Stimulated activated naive B cell treated with anti-CD40 and anti-IgM and Interleukin-4, amounts not matched to agents 10 μg/mL and 1 μg/mL and 100 μg/mL, for 72 hours (primary cell): ENCODE results near the gene PGPEP1.
A peak's percentile ranks its signal among the peaks of the same experiment; 100 is the strongest.

ENCODE experiments used
- ATAC-seq, 2 donors: fragments of 150-1000 bp; cut with Tn5 transposase; replicated peaks; 2 replicates each; pipeline ENCODE4 v1.10.0; 2021; ENCODE audit warnings: moderate library complexity in 1 of 2
- DNase-seq: peaks from one replicate; pipeline ENCODE4 v3.0.0; 2021
- H3K27ac Mint-ChIP-seq: one replicate; pipeline ENCODE4 v1.8.0; 2022; ENCODE audit warnings: mild to moderate bottlenecking, mixed read lengths
- H3K27me3 Mint-ChIP-seq, 2 donors: one replicate each; pipeline ENCODE4 v1.8.0; 2022; ENCODE audit warnings: mixed read lengths in 2 of 2
- H3K36me3 Mint-ChIP-seq, 2 donors: one replicate each; pipeline ENCODE4 v1.8.0; 2022; ENCODE audit warnings: mixed read lengths in 2 of 2, mild to moderate bottlenecking in 1 of 2
- H3K4me1 Mint-ChIP-seq, 2 donors: one replicate each; pipeline ENCODE4 v1.8.0; 2022; ENCODE audit warnings: mixed read lengths in 2 of 2, mild to moderate bottlenecking in 1 of 2
- H3K4me3 Mint-ChIP-seq, 2 donors: one replicate each; pipeline ENCODE4 v1.8.0; 2022; ENCODE audit warnings: mild to moderate bottlenecking in 2 of 2, mixed read lengths in 2 of 2, moderate library complexity in 1 of 2
- H3K9me3 Mint-ChIP-seq, 2 donors: one replicate each; pipeline ENCODE4 v1.8.0; 2022; ENCODE audit warnings: mixed read lengths in 2 of 2, mild to moderate bottlenecking in 1 of 2

PGPEP1 gene

DNA sequence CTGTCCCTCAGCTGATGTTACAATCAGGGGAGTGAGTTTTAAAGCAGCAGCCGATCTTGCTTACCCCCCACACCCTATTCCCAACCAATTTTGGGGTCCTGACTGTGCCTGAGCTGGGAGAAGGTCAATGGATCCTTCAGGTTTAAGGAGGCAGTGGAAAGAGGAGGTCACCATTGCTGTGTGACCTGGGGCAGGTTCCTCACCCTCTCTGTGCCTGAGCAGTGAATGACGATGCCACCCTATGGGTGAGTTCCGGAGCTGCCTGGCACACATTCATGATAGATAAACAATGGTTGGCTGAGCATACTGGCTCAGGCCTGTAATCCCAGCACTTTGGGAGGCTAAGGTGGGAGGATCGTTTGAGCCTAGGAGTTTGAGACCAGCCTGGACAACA is 38.7 kb upstream of the PGPEP1 start:
- peak overlapping the region; percentile 77 for H3K27ac Mint-ChIP-seq
- no peak overlapping the region for H3K4me3 Mint-ChIP-seq
- peaks cover 34 to 68% of the 10 kb centered on the region in 2 donors for H3K4me1 Mint-ChIP-seq

DNA sequence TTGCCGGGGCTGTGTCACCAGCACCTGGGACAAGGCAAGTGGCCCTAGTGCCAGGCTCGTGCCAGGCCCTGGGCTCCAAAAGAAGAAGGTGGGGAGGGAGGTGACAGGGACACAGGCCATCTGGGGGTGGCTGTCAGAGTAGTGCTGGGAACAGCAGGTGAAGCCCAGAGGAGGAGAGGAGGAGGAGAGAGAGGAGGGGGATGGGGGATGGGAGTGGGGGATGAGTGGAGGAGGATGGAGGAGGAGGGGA is 36.3 kb upstream of the PGPEP1 start:
- peak overlapping the region; percentile 99 for H3K27ac Mint-ChIP-seq
- peaks cover 2 to 5% of the 10 kb centered on the region in 2 donors for H3K9me3 Mint-ChIP-seq
- H3K4me3 Mint-ChIP-seq: peak overlapping the region; percentile 80 to 81
- DNase-seq (no peak), ATAC-seq (peak in 1 of 2 donors; percentile 5)
- H3K4me1 Mint-ChIP-seq: peaks cover 44 to 73% of the 10 kb centered on the region in 2 donors
- H3K27me3 Mint-ChIP-seq: no peaks in the 10 kb centered on the region
- peaks cover 29 to 30% of the 10 kb centered on the region in 2 donors for H3K36me3 Mint-ChIP-seq

More for the DNA sequence above, 38.7 kb upstream of the PGPEP1 start:
- no peaks in the 10 kb centered on the region for H3K27me3 Mint-ChIP-seq
- H3K9me3 Mint-ChIP-seq: no peaks in the 10 kb centered on the region
- DNase-seq: no peak
- no peak for ATAC-seq
- H3K36me3 Mint-ChIP-seq: peaks cover 18 to 19% of the 10 kb centered on the region in 2 donors

DNA sequence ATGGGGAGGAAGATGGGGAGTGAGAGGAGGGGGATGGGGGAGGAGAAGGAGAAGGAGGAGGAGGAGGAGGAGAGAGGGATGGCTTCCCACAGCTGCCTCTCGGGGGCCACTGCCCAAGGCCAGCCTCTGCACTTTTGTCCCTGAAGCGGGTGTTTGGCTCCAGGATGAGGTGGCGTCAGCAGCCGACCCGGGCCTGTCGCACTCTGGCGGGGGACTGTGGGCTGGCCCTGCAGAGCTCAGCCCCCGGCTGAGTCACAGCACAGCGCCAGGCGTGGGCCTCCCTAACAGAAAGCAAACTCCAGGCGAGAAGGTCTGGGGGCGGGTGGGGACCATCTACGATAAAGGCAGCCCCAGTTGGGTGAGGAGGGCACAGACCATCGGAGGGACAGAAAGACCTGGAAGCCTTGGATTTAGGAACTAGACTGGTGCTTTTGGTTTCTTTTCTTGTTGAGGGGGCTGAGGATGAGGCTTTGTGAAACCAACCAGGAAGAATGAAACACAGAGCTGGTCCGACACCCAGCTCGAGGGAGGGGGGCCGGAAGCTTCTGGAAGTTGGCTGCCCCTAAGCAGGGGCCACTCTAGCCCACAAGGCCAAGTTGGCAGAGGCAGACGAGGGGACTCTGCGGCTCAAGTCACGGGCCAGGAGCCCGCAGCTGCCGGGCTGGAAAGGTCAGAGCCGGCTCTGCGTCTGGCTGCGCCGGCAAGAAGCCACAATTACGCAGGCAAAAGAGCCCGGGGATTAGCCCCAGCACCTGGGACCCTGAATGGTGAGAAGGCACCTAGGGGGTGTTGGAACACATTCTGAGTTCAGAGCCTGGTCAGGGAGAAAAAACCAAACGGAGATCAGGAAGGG is 35.7 kb upstream of the PGPEP1 start:
- DNase-seq (peak; percentile 90), ATAC-seq (peak; percentile 79 to 80)
- peaks cover 2 to 5% of the 10 kb centered on the region in 2 donors for H3K9me3 Mint-ChIP-seq
- peaks cover 30 to 31% of the 10 kb centered on the region in 2 donors for H3K36me3 Mint-ChIP-seq
- H3K4me1 Mint-ChIP-seq: peaks cover 44 to 69% of the 10 kb centered on the region in 2 donors
- H3K27ac Mint-ChIP-seq: peak overlapping the region; percentile 99
- peak overlapping the region; percentile 80 to 81 for H3K4me3 Mint-ChIP-seq
- H3K27me3 Mint-ChIP-seq: no peaks in the 10 kb centered on the region

DNA sequence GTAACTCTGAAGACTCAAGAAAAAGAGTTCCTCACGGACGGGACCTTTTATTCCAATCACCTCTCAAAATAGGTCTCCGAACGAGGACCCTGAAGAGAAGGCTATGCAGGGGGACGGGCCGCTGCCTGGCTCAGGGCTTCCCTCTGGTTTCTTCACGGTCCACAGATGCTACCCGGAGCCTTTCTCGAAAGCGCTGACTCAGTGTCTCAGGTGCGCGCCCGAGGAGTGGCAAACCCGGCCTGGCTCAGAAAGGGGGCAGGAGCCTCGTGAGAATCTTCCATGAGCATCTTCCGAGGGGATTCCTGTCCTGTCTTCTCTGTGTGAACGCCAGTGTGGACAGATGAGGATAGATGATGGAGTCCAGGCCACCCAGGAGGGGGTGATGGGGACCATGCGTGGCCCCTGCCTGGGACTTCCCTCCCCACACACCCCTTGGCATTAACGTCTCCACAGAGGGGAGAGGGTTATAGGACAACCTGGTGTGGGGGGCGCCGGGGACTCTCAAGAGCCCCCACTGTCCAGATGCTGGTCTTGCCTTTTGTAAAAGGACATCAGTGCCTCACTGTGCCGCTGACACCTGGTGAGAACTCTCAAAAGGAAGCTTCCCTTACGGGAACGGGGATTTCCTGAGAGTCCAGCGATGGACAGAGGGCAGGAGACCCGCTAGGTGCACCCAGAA is 34.0 kb upstream of the PGPEP1 start:
- ATAC-seq (no peak), DNase-seq (no peak)
- H3K36me3 Mint-ChIP-seq: peaks cover 40 to 43% of the 10 kb centered on the region in 2 donors
- peaks cover 2 to 5% of the 10 kb centered on the region in 2 donors for H3K9me3 Mint-ChIP-seq
- no peaks in the 10 kb centered on the region for H3K27me3 Mint-ChIP-seq
- peak overlapping the region; percentile 99 for H3K27ac Mint-ChIP-seq
- H3K4me3 Mint-ChIP-seq: peak overlapping the region; percentile 39 to 67
- H3K4me1 Mint-ChIP-seq: peaks cover 44 to 68% of the 10 kb centered on the region in 2 donors

DNA sequence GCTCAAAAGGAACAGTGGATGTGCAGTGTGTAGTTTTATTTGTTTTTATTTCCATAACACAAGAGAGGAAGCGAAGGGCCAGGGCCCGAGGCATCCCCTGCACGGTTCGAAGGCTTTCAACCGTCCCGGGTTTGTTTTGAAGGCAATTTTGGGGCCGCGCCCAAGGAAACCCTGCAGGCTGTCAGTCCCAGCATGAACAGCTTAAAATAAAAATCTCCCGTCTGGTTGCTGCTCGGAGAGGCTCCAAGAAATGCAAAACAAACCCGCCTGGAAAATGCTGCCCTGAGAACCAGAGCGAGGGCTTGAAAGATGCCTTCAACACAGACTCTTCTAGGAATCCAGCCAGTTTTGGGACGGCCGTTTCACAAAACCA is 33.5 kb upstream of the PGPEP1 start:
- Mint-ChIP-seq H3K36me3 (peaks cover 41 to 47% of the 10 kb centered on the region in 2 donors), H3K4me1 (peaks cover 41 to 62% of the 10 kb centered on the region in 2 donors), H3K27ac (peak overlapping the region; percentile 99), H3K9me3 (peaks cover 2 to 5% of the 10 kb centered on the region in 2 donors), H3K4me3 (peak overlapping the region; percentile 67 to 73), H3K27me3 (no peaks in the 10 kb centered on the region)
- no peak for DNase-seq
- ATAC-seq: no peak

DNA sequence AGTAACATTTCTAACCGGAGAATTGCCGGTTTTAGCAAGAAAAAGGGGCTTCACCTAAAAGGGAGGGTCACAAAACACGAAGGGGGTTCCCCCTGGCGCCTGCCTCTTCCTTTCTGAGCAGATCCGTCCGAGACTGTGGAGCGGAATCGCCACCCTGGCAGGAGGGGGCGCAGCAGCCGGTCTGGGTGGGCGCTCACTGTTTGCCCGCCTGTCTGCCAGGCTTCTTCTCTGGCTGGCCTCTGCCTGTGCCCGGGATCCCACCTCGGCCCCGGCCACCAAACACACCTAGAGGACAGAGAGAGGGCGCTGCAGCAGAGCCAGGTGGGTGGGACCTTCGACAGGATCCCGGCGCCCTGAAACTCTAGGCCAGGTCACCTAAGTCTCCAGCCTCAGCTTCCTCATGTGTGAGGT is 33.1 kb upstream of the PGPEP1 start:
- no peak for ATAC-seq
- Mint-ChIP-seq H3K27ac (peak overlapping the region; percentile 99), H3K36me3 (peaks cover 41 to 48% of the 10 kb centered on the region in 2 donors), H3K9me3 (peaks cover 2 to 5% of the 10 kb centered on the region in 2 donors), H3K4me1 (peaks cover 41 to 61% of the 10 kb centered on the region in 2 donors), H3K4me3 (peak overlapping the region; percentile 67 to 73), H3K27me3 (no peaks in the 10 kb centered on the region)
- no peak for DNase-seq

DNA sequence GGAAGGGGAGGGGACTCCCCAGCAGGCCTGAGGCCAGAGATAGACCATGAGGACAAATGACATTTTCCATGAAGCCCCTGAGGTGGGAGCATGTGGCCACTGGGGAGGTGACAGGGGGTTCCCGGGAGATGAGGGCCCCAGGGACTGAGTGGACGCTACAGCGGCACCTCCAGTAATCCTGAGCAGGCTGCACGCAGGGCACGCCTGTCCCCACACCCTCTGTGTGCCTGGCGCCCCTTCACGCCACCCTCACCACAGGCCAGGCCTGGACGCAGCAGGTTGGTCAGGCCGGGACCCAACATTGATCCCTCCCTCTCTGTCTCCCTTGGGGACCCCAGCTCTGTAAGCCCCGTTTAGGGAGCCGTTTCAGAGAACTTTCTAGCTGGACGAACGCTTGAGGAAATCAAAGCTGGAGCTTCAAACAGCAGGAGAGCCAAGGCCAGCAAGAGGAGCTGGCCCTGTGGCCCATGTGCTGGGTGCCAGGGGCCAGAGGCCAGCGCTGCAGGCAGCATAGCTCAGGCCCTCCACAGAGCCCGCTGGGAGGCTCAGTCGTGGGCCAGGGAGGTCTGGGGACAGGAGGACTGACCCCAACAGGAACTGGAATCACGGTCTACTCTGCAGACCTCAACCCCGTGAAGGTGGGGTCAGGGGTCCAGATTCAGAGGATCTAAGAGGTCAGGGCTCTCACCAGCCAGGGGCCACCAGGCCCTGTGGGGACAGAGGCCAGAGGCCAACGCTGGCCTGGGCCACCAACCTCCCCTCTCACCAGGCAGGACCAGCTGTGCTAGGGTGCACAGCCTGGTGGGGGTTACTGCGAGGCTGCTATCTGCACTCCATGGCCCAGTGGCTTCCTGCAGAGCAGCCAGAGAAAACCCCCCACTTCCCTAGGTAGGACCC is 32.1 kb upstream of the PGPEP1 start:
- peaks cover 42 to 59% of the 10 kb centered on the region in 2 donors for H3K4me1 Mint-ChIP-seq
- DNase-seq: no peak
- no peak for ATAC-seq
- H3K27ac Mint-ChIP-seq: peak overlapping the region; percentile 37
- peaks cover 48 to 55% of the 10 kb centered on the region in 2 donors for H3K36me3 Mint-ChIP-seq
- no peaks in the 10 kb centered on the region for H3K27me3 Mint-ChIP-seq
- peaks cover 2 to 5% of the 10 kb centered on the region in 2 donors for H3K9me3 Mint-ChIP-seq
- peak overlapping the region in 1 of 2 donors; percentile 56 for H3K4me3 Mint-ChIP-seq

DNA sequence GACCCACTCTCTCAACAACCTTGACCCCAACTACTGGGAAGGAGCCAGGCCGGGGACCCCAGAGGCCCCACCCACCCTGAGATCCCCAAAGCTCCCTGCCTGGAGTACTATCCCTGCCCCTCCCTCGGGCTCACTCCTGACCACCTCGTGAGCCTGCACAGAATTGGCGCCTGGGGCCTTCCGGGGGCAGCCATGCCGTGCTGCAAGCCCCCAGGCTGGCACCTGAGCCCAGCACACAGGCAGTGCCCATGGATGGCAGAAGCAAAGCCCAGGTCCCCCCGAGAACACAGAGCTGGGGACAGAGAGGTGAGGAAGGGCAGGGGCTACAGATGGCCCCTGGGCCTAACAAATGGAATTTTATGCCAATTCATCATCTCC is 31.5 kb upstream of the PGPEP1 start:
- Mint-ChIP-seq H3K4me3 (peak overlapping the region in 1 of 2 donors; percentile 56), H3K9me3 (peaks cover 2 to 5% of the 10 kb centered on the region in 2 donors), H3K4me1 (peaks cover 37 to 53% of the 10 kb centered on the region in 2 donors), H3K36me3 (peaks cover 46 to 51% of the 10 kb centered on the region in 2 donors), H3K27ac (no peak overlapping the region), H3K27me3 (no peaks in the 10 kb centered on the region)
- DNase-seq (no peak), ATAC-seq (no peak)

DNA sequence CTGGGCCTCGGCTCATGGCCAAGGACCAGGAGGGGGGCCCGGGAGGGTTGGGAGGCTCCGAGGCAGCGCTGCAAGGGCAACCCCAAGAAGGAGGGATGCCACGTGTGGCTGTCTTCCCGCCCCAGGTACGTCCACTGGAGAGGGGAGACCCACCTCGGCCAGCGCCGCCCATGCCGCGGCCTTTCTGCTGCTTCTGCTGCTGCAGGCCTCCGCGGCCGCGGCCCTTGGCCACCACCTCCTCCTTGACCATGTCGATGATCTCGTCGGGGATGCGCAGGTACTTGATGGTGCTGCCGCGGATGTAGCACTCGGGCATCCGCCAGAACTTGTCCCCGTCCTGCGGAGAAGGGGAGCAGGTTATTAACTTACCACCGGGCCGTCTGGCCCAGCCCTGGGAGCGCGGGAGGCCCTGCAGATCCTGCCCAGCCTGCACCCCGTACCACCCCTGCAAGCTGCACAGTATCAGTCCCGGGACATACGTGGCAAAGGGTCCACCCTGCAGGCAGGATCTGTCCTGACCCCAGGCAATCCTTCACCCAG is 30.8 kb upstream of the PGPEP1 start:
- Mint-ChIP-seq H3K27me3 (no peaks in the 10 kb centered on the region), H3K4me1 (peaks cover 31 to 46% of the 10 kb centered on the region in 2 donors), H3K36me3 (peaks cover 50 to 57% of the 10 kb centered on the region in 2 donors), H3K9me3 (peaks cover 2 to 5% of the 10 kb centered on the region in 2 donors), H3K27ac (no peak overlapping the region), H3K4me3 (no peak overlapping the region)
- no peak for DNase-seq
- ATAC-seq: no peak

DNA sequence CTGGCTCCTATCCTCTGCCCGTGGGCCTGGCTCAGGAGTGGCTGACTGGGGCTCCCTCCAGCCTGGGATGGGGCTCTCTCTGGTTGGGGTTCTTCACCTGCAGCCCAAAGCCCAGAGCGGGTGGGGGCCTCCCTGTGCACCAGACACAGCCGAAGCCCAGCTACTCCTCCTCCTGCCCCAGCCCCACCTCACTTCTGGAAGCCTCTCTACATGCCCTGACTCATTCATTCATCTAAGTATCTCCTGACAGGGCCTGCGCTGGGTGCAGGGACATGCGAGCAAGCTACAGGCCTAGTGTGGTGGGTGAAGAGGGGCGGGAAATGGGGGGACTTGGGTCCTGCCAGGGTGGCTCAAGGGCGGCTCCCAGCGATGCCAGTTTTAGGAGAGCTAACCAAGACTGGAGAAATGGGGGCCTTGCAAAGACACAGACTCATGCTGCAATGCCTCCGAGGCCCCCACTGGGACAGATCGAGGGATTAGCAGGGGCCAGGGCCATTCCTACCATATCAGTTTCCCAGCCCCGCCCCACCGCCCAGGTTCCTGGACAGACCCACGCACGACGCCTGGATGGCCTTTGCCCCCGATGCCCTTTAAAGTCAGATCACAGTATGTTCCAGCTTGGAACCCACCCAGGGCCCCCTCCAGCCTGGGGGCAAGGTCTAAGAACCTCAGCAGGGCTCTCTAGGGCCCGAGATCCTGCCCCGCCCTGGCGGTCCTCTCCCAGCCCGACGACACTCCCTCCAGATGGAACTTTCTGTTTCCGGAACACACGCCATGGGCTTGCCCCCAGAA is 30.1 kb upstream of the PGPEP1 start:
- Mint-ChIP-seq H3K4me3 (no peak overlapping the region), H3K27me3 (no peaks in the 10 kb centered on the region), H3K4me1 (peaks cover 25 to 39% of the 10 kb centered on the region in 2 donors), H3K27ac (peak overlapping the region; percentile 62), H3K9me3 (peaks cover 2 to 5% of the 10 kb centered on the region in 2 donors), H3K36me3 (peaks cover 55 to 58% of the 10 kb centered on the region in 2 donors)
- ATAC-seq: no peak
- no peak for DNase-seq

DNA sequence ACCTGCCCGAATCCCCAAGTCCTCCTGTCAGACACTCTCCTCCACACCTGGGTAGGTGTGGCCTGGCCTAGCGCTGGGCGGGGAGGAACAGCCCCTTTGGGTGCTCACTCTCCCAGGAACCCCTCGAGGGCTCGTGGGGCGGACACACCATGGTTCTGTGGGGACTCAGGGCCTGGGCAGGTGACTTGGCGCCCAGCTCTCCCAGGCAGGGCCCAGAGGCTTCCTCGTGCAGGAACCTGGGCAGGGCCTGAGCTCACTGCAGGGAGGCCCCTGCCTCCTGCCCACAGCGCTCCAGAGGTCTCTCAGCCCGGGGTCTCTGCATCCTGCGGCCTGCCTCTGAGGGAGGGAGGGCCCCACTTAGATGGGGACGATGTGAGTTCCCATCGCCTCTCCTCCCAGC is 29.4 kb upstream of the PGPEP1 start:
- Mint-ChIP-seq H3K4me3 (no peak overlapping the region), H3K27me3 (no peaks in the 10 kb centered on the region), H3K9me3 (peaks cover 2 to 5% of the 10 kb centered on the region in 2 donors), H3K27ac (no peak overlapping the region), H3K4me1 (peaks cover 27 to 38% of the 10 kb centered on the region in 2 donors), H3K36me3 (peaks cover 53 to 62% of the 10 kb centered on the region in 2 donors)
- no peak for ATAC-seq
- DNase-seq: no peak

DNA sequence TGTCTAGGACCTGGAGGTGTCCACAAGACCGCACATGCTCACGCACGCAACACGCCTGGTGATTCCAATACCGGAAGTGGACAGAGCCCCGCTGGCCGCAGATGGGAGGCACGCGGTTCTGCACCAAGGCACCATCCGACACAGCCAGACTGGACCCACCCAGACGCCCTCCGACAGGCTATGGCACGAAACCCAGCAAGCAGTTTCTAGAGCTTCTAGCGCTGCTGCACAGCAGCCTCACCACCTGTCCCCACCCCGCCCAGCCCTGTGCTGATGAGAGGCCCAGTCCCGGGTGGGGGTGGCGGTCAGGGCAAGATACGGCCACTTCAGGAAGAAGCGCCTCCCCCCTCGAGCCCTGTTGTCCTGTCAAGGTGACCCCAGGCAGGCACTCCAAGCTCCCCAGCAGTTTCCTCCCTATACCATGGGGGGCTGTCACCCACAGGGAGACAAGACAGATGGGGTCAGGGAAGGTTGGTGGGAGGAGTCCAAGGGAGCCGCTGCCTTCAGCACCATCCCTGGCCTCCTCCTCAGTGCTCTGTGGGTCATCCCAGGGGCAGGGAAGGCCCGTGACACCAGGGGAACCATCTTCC is 28.8 kb upstream of the PGPEP1 start:
- H3K27me3 Mint-ChIP-seq: no peaks in the 10 kb centered on the region
- peaks cover 2 to 5% of the 10 kb centered on the region in 2 donors for H3K9me3 Mint-ChIP-seq
- H3K4me1 Mint-ChIP-seq: peaks cover 25 to 38% of the 10 kb centered on the region in 2 donors
- H3K36me3 Mint-ChIP-seq: peaks cover 48 to 59% of the 10 kb centered on the region in 2 donors
- peak overlapping the region; percentile 3 for H3K27ac Mint-ChIP-seq
- no peak overlapping the region for H3K4me3 Mint-ChIP-seq
- DNase-seq (no peak), ATAC-seq (no peak)

DNA sequence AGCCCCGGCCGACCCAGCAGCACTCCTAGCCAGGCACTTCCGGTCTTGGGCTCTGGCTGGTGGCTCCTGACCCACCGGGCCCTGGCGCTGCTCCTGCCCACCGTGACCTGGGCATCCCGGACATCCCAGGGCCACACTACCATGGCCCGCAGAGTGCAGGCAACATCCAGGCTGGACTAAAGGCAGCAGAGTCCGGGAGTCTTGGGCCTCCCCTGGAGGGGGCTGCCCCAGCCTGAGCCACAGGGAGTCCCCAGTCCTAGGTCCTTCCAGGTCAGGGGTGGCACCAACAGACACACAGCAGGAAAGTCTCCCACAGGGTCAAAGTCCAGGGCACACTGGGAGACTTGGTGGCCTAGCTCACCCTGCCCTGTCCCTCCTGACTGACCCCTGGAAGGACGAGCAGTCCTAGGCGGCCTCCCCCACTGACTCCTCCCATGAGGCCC is 28.3 kb upstream of the PGPEP1 start:
- H3K27me3 Mint-ChIP-seq: no peaks in the 10 kb centered on the region
- no peak overlapping the region for H3K4me3 Mint-ChIP-seq
- DNase-seq (no peak), ATAC-seq (no peak)
- H3K4me1 Mint-ChIP-seq: peaks cover 21 to 33% of the 10 kb centered on the region in 2 donors
- peak overlapping the region; percentile 3 for H3K27ac Mint-ChIP-seq
- H3K36me3 Mint-ChIP-seq: peaks cover 45 to 54% of the 10 kb centered on the region in 2 donors
- H3K9me3 Mint-ChIP-seq: peaks cover 2 to 5% of the 10 kb centered on the region in 2 donors
